NCI-H2029 treated with DMSO at 0.1 percent for 48 hours (cell line): Measurements from ENCODE around the gene VAPB.
A peak's percentile ranks its signal among the peaks of the same experiment; 100 is the strongest.
"Not testable (repeated sequence)": the region's sequence is repeated elsewhere in the genome, so short reads cannot be mapped to it uniquely, and the experiment has no call there.

Experiments
- DNase-seq: peaks from one replicate; lab custom pipeline; 2025; lab: John Stamatoyannopoulos, UW

VAPB gene

DNA sequence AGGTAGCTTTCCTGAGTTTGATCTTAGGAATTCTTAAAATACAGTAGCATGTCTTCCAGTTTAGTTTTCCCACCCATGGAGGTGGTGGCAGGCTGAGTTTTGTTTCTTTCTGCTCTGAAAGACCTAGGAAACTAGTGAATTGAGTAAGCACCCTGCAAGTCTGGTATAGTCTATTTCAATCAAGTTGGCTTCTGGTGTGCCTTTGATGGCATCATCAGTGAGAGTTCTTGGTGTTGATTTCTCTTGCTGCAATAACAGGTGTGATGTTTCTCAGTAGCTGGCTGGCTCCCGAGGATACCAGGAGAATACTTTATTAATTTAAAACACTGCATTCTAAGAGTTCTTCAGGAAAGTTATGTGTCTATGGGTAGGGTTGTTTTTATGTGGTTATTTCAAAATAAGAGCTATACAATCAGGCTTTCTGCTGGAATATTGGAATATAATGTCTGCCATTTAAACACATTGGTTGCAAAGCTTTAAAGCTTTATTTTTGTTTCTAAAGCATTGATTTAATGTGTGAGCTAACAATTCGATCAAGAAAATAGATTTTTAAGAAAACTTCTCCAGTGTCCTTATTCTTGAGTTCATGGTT lies 19.0 kb downstream of the VAPB start:
- DNase-seq: peak; percentile 14

DNA sequence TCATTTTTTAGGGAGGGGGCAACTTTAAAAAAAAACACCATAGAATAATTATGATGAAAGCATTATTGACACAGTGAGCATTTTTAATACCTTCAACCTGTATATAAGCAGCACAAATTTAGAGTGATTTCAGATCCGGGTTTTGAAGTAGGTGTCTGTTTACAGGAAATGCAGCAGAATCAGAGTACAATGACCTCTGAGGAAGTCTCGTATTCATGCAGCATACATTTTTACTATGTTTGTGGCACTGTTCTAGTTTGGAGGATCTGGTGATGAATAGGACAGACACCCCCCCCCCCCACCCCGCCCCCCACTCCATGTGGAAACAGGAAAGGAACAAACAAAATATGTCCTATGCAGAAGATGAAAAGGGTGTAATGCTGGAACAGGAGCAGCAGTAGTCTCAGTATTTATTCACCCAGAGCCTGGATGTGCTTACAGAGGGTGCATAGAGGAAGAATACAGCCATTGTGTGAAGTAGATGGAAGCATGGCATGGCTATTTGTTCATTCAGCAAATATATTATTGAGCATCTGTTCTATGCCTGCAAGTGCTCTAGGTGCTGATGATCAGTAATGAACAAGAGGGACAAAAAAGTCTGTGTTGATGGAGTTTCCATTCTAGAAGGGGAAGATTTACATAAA lies 19.7 kb downstream of the VAPB start:
- peak; percentile 83 for DNase-seq

DNA sequence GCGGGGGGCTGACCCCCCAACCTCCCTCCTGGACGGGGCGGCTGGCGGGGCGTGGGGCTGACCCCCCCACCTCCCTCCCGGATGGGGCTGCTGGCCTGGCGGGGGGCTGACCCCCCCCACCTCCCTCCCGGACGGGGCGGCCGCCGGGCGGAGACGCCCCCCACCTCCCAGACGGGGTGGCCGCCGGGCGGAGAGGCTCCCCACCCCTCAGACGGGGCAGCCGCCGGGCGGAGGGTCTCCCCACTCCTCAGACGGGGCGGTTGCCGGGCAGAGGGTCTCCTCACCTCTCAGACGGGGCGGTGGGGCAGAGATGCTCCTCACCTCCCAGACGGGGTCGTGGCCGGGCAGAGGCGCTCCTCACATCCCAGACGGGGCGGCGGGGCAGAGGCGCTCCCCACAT lies 25.2 kb downstream of the VAPB start:
- not testable (repeated sequence) for DNase-seq

DNA sequence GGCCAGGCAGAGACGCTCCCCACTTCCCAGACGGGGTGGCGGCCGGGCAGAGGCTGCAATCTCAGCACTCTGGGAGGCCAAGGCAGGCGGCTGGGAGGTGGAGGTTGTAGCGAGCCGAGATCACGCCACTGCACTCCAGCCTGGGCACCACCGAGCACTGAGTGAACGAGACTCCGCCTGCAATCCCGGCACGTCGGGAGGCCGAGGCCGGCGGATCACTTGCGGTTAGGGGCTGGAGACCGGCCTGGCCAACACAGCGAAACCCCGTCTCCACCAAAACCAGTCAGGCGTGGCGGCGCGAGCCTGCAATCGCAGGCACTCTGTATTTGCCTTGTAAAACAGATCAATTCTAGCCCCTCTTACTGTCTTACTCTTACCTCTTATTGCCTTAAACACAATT lies 25.8 kb downstream of the VAPB start:
- DNase-seq: not testable (repeated sequence)

DNA sequence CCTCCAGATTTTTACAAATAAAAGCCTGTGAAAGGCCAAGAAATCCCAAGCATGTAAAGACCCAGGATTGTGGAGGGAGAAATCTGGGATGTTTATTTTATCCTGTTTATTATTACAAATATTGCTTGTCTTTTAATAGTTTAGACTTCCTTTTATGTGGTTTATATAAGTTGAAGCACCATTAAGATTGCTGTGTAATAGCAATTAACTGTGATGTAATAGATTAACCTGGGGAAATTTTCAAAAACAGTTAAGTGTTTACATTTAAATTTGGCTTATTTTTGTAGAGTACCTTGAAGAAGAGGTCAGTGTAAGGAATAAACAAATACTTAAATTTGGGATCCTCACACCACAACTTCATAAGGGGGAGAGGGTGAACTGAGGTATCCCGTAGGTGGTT lies 27.0 kb downstream of the VAPB start:
- no peak for DNase-seq

DNA sequence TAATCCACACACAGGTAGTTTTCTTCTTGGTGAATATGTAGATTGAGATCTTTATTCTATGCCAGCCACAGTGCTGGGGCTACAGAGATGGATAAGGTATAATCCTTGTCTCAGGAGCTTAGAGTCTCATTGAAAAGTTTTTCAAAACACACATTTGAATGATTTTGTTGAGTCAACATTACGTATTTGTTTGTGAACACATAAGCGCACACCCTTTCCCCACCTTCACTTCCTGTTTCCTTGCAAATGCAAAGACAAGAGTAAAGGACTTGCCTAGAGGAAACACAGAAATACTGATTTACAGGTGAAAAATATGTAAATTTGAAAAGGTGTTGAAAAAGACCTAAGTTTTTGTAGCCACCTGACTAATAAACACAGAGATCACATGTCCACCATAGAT lies 27.8 kb downstream of the VAPB start:
- DNase-seq: no peak

DNA sequence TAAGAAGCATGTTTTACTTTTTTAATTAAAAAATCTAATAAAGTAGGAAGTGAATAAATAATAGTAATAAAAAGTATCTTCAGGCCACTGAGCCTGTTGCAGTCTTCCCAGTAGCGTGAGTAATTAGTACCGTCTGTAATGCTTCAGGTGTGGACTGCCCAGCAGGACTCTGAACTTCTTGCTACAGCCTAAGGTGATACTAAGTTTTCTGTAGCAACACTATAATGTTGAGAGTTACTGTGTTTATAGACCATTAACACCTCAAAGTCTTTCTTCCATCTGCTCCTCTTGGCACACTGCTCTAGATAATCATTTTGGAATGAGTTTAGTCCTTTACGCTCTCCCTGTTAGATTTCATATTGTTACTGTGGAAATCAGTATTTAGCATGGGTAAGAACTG lies 28.4 kb downstream of the VAPB start:
- no peak for DNase-seq

DNA sequence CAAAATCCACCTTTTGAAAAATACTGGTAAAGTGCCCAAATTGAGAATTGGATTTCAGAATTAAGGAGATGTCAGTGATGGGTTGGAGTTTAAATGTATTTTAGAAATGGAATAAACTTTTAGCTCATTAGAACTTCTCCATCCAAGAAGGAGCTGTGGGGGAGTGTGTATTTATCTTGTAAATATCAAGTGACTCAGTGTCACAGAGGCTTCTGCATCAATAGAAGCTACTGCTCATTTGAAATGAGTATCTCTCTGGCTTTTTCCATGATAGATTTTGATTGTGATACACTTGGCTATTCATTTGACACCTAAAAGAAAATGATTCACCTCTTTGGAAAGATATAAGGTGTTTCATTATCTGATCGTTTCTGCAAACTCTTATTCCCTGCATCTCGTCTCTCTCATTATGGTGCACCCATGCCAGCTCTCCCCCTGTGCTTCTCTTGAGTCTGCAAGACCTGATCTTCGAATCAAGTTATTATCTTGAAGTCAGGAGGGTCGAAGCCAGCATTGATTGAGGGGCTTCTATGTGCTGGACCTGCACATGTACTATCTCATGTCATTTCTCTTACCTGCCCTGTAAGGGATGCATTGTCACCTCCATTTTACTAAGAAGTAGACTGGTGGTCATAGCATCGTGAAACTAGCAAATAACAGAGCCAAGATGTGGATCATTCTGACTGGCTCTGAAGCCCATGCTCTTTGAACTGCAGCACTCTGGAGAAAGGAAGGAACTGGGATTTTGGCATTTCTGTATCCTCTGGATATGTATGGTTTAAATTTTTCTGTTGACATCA lies 30.1 kb downstream of the VAPB start:
- no peak for DNase-seq

DNA sequence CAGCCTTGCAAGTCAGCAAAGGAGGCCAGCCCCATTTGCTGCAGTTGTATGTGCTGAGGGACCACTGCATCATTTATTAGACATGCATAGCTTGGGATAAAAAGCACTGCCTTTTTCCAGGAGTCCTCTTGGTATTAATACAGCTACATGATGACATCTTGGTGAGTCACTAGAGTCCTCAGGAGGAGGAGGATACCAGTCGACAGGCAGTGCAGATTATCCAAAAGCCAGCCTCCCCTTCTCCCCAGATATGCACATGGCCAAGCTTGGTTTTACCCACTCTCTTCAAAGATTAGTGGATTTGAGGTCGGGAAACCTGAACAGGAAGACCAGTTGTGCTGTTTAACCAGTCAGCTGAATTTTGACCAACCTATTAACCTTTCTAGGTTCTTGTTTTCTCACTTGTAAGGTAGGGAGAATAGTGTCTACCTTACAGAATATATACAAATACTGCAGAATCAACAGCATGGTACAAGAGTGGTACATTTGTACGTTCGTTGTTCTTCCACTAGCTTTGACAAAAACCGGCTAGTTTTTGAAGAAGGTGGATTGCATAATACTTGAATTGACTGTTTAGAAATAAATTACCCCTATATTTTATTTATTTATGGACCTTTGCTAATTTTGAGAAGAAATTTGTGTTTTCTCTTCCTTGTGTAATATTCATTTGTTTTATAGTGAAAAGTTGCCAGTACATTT lies 31.9 kb downstream of the VAPB start:
- DNase-seq: no peak

DNA sequence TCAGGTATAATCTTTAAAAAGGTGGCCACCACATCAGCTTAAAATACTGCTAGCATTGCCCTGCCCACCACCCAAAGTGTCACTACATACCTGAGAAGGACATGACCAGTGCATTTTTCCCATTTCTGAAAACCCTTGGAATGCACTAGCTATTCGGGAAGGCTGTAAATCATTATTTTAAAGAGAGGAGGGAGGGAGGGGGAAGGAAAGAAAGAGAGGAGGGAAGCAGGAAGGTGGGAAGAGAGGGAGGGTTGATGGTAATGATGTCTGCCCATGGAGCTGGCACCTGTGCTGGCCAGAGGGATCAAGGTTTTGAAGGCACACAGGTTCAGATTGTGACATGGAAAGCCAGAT lies 32.4 kb downstream of the VAPB start:
- no peak for DNase-seq

DNA sequence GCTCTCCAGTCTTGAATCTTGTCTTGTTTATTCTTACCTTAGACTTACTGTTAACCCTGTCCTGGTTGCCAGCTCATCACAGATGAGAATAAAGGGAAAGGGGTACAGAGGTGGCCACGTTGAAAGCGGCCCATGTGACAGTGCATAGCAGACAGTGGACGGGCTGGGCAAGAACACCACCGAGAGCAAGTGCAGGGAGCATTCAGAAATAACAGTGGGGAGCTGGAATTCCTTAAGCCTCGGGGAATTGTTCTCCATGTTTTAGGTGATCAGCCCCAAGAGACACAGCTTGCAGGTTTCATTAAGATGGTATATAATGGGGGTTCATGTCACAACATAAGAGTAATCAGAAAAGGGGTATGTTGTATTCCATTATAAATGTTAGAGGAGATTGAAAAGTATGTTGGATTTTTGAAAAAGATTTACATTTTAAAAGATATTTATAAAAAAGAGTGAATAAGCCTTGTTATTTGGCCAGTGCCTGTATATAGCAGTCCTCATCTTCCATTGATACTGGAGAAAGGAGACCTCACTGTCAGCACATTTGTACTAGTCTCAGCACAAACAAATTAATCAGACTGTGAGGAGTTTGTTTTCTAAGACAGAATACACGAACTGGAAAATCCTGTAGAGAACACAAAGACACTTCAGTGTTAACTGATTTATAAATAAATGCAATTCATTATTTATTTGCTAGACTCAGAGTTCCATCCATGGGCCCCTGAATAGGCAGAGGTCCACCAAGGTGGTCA lies 35.4 kb downstream of the VAPB start:
- DNase-seq: no peak

DNA sequence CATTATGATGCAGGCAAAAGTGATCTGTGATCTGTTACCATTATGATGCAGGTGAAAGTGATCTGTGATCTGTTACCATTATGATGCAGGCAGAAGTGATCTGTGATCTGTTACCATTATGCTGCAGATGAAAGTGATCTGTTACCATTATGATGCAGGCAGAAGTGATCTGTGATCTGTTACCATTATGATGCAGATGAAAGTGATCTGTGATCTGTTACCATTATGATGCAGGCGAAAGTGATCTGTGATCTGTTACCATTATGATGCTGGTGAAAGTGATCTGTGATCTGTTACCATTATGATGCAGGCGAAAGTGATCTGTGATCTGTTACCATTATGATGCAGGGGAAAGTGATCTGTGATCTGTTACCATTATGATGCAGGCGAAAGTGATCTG lies 38.5 kb downstream of the VAPB start:
- DNase-seq: not testable (repeated sequence)

DNA sequence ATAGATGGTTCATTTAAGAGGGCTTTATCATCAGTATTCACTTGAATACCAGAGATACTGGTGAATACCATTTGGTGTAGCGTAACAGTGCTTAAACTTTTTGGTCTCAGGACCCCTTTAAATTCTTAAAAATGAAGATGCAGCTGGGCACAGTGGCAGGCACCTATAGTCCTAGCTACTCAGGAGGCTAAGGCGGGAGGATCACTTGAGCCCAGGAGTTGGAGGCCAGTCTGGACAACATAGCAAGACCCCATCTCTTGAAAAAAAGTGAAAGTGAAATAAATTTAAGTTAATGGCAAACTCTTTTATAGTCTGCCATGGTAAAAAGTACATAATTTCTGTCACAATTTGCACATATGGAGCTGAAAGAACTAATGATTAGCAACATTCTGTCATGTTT lies 39.3 kb downstream of the VAPB start:
- no peak for DNase-seq

DNA sequence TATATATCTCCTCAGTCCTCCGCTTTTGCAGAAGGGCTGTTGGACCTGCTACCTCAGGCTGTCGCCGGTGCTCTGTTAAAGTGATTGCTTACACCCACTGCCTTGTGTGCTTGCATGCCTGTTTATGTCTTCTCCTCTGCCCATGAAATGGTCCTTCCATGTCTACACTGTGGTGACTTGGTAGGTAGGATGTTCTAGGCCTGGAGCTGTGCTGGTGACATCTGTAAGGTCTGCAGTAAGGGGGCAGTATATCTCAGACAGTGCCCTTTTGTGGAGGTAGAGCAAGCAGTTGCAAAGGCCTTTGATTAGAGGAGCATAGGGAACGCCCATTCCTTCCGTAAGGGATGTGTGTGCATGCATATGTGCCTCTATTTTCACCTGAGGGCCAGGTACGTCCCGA lies 40.3 kb downstream of the VAPB start:
- no peak for DNase-seq

DNA sequence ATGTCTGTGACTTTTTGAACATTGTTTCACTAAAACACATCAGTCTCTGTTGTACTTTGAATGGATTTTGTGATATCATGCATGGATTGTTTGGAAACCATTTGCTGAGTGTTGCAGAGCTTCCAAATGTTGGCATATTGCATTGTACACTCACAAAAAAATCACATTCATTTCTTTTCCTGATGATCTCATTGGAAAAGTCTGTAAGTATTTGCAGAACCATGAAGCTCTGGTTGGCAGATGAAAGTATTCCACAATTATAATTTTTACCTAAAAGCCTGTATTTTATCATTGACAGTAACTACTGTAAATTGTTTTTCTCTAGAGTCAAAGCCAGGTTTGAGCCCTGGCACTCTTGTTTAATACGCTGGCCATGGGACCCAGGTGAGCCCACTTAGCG lies 42.1 kb downstream of the VAPB start:
- no peak for DNase-seq

DNA sequence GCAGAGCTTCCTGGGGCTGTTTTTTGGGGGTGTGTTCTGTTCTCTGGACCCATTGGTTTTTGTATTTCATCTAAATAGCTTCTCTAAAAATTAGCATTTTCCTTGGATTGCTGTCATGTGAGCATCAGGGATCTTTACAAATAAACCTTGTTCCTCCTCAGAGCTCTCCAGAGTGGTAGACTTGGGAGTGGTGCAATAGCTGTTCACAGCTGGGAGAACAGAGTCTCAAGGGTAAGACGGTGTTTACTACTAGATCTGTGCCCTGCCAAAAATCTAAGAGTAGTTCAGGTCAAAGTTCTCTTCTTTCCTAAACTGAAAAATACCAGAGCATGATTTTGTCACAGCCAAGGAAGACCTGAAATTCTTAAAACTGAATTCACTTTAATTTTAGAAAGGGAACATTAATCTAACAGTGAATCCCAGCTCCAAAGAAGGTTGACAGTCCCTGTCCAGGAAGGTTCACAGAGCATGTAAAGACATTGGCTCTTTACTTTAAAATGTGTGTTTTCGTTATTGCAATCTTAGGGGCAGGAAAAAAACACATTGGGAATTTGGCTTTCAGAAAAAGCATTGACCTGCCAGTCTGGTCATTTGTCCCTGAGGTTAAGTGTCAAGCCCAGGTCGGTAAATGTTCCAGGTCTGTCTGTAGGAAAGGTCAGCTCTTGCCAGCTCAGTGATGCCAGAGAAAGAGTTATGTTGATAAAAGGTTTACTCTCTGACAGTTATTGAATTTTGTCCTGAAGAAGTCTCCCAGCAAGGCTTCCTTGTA lies 43.3 kb downstream of the VAPB start:
- no peak for DNase-seq

DNA sequence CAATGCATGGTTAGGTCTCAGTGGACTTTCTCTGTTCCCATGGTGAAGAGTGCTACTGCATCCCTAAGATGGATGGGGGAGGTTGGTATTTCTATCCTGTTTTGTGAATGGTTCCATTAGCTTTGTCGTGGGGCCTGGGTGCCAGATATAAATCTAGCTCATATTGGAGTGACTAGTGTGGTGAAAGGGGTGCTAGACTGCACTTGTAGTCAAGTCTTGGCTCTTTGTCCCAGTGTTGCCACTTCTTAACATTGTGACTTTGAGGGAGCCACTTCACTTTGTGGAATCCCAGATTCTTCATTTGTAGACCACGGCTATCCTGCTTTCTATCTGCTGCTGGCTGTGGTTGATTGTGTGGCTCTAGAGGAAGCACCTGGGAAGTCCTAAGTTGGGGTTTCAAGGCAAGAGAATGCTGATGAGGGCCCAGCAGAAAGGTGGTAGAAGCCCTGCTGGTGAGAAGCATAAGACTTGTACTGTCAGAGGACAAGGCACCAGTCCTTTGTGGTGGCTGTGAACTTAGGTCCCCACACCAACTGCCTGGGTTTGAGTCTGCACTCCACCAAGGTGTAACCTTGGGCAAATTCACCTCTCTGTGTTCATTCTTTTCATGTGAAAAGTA lies 44.1 kb downstream of the VAPB start:
- DNase-seq: no peak

DNA sequence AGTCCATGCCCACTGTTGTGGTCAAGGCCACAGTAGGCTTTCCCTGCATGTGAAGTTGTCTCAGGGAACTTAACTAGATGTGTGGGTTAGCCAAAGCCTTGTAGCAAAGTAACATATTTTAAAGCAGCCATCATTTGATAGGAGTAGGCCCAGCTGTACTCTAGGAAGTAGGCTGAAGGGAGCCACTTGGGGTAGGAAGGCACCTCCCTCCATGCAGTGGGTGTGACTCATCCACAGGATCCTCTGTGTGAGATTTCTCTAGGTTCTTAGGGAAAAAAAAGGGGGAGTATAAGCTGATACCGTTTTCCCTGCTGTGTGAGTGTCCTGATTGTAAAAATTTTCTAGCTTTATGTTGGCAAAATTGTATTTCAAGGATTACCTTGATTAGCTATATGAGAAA lies 44.7 kb downstream of the VAPB start:
- no peak for DNase-seq

DNA sequence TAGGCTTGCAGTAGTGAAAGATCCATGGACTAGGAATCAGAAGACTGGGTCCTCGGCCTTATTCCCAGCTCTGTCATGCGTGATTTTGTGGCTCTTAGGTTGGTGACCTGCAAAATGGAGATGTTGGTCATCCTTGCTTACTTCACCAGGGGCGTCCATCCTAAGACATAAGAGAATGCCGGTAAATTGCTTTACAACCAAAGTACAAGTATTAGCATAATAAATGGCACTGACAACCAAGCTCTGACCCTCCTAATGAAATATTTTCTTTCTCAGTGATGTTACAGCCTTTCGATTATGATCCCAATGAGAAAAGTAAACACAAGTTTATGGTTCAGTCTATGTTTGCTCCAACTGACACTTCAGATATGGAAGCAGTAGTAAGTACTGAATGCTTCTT lies 45.3 kb downstream of the VAPB start:
- DNase-seq: no peak

DNA sequence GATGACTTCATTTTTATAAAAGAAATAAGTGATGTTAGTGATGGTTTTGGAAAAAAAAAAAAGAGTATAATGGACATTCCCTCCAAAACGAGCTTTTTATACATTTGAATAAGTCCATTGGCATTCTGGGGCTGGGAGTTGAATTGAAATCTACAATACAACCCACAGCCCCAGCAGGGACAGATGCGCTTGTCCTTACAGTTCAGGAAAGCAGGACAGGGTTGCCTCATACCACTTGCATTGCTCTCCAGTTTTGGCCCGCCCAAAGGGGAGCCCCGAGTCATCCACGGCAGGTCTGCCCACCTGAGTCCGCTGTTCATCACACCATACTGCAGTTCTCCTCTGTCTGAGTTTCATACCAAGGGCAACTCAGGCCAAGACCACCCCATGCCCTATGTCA lies 46.2 kb downstream of the VAPB start:
- no peak for DNase-seq
